D721Med (cell line): ENCODE measurements around the gene GTF3C5.

Experiments used
- DNase-seq: peaks from one replicate; pipeline ENCODE4 v3.0.0; 2011; ENCODE audit warnings: low spot score; ENCODE audit not compliant: insufficient read length
- FAIRE-seq: peaks from 2 replicates; lab custom pipeline; 2011; peaks lifted over from hg19 to GRCh38; lab: Jason Lieb, UNC
- TF ChIP-seq, protein P1 (sequence below): IDR thresholded peaks from 2 replicates; pipeline ENCODE4 v1.5.1; 2012; ENCODE audit warnings: mild to moderate bottlenecking, control low read depth; ENCODE audit not compliant: insufficient read depth; ENCODE audit errors: missing control alignments

GTF3C5 gene

DNA sequence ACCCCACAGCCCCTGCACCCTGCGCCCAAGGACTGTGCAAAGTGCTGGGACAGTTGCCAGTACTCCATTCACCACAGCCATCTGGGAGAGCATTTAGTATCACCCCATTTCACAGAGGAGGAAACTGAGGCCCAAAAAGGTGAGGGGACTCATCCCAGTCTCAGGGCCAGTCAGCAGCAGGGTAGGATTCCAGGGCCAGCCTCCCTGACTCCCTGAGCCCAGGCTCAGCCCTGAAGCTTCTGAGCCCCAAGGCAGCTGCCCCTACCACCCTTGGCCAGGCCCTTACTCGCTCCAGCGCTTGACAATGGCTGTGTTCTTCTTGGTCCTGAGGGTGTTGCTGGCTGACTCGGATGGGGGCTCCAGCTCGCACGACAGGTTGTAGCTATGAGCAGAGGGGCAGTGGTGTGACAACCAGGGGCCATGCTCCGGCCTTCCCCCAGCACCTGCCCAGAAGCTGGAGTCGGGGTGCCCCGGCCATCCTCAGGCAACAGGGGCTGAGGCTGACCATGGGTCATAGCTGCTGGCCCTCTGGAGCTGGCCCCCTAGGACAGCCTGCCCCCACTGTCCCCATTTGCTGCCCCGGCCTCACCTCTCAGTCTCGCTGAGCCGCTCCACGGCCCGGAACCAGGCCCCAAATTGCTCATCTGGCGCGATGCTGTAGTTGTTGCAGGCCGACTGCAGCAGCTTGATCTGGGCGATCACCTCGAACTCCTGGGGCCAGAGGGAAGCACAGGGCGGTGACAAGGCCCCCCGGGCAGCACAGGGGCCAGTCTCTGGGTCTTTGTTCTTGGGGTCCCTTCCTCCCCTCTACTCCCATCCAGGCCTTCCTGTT is 71.6 kb downstream of the GTF3C5 start:
- FAIRE-seq (no peak), DNase-seq (no peak)
- TF ChIP-seq, protein P1, sequence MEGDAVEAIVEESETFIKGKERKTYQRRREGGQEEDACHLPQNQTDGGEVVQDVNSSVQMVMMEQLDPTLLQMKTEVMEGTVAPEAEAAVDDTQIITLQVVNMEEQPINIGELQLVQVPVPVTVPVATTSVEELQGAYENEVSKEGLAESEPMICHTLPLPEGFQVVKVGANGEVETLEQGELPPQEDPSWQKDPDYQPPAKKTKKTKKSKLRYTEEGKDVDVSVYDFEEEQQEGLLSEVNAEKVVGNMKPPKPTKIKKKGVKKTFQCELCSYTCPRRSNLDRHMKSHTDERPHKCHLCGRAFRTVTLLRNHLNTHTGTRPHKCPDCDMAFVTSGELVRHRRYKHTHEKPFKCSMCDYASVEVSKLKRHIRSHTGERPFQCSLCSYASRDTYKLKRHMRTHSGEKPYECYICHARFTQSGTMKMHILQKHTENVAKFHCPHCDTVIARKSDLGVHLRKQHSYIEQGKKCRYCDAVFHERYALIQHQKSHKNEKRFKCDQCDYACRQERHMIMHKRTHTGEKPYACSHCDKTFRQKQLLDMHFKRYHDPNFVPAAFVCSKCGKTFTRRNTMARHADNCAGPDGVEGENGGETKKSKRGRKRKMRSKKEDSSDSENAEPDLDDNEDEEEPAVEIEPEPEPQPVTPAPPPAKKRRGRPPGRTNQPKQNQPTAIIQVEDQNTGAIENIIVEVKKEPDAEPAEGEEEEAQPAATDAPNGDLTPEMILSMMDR = no peak

DNA sequence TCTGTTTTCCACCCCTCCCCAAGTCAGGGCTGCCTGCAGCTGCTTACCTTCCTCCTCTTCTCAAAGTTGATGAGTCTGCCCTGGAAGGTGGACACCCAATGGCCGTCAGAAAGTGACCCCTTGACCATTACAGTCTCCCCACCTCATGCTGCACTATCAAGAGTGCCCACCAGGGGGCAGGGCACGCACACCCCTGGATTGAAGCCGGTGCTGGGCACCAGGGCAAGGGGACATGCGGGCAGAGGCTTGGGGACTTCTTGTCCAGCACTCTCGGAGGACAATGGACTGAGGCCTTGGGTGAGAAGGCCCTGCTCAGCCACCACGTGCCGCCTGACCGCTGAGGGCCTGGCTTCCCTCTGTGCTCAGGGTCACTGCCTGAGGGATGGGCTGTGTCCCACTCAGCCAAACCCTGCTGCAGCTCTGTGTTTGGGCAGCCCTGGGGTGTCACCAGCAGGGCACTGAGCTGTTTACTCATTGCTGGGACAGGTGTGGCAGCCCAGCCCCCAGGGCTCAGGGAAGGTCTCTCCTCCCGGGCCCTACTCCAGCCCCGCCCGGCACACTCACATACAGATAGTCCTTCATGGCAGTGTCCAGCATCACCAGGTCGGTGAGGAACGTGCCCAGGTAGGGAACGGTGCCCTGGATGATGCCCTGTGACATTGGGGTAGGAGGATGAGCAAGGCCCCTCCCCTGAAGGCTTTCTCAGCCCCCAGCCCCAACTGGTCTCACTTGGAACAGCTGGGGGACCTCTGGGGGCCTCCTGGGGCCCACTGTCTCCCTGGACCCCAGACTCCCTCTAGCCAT is 72.6 kb downstream of the GTF3C5 start:
- DNase-seq = no peak
- TF ChIP-seq, protein P1 = peak; percentile 61
- FAIRE-seq = no peak

GRCh38 chr9:133103987-133104505 is 73.2 kb downstream of the GTF3C5 start:
- DNase-seq = no peak
- no peak for FAIRE-seq
- TF ChIP-seq, protein P1 = no peak

DNA sequence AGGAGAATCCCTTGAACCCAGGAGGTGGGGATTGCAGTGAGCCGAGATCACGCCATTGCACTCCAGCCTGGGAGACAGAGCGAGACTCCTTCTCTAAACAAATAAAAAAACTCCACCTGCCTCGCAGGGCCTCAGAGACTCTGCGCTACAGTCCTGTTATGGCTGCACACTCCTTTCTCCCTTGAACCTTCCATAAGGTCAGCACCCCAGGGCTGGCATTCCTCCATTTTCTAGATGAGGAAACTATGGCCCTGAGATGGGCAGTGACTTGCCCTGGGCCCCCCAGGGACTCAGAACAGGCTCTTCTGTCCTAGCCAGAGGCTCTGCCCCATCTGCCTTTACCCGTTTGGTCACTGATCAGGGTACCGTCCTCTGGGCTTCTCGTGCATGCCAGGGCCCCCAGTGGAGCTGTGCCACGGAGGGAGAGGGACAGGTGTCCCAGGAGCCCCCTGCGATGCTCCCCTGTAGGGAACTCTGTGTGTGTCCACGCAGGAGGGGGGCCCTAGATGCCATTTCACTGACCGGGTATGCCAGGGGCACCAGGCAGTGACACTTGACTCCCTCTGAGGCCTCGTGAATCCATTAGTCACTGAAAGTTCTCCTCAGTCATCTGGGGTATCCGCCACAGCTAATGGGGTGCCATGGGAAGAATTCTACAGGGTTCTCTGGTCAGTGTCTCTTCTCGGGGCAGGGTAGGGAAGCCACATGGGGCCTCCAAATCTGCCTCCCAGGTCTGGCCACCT is 74.1 kb downstream of the GTF3C5 start:
- TF ChIP-seq, protein P1 = no peak
- FAIRE-seq (no peak), DNase-seq (no peak)

GRCh38 chr9:133105461-133105770 is 74.6 kb downstream of the GTF3C5 start:
- TF ChIP-seq, protein P1 = no peak
- DNase-seq = no peak
- FAIRE-seq = no peak

DNA sequence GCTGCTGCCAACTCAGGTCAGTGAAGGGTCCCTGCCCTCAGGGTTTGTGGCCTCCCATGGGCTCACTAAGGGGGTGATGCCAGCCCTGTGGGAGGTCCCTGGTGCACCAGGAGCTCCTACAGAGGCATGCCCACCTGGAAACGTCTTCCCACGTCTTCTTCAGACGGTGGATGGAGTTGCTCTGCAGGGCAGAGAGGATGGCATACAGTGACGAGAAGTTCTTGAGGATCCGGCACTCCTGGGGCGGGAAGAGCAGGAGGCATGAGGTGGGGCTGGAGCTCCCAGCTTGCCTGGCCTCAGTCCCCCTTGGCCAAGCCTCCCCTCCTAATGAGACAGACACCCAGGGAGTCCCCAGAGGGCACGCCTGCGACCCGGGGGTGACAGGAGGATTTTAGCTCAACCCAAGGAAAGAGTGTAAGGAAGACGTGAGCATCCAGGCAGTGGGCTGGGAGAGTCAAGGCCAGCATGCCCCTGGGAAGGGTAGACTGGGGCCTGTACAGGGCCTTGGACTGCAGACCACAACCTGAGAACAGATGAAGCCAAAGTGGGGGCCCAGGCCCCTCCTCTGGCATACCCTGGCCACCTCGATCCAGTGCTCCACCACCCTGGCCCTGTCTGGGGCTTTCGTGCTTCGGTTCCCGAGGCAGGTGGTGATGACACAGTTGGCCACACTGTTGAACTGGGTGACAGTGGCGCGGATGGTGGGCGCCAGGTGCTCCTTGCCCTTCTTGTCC is 75.9 kb downstream of the GTF3C5 start:
- TF ChIP-seq, protein P1 = no peak
- DNase-seq = no peak
- FAIRE-seq = no peak
